ENCODE data around the gene HABP2. TPM values are rescaled to one million over a fixed set of nuclear protein-coding genes. Genes with fewer than 3 reads are reported as not detected.

The HABP2 gene
- total RNA-seq, 4 donors from 2014 or later = under 0.01 to 0.09 TPM; not detected in 2

DNA sequence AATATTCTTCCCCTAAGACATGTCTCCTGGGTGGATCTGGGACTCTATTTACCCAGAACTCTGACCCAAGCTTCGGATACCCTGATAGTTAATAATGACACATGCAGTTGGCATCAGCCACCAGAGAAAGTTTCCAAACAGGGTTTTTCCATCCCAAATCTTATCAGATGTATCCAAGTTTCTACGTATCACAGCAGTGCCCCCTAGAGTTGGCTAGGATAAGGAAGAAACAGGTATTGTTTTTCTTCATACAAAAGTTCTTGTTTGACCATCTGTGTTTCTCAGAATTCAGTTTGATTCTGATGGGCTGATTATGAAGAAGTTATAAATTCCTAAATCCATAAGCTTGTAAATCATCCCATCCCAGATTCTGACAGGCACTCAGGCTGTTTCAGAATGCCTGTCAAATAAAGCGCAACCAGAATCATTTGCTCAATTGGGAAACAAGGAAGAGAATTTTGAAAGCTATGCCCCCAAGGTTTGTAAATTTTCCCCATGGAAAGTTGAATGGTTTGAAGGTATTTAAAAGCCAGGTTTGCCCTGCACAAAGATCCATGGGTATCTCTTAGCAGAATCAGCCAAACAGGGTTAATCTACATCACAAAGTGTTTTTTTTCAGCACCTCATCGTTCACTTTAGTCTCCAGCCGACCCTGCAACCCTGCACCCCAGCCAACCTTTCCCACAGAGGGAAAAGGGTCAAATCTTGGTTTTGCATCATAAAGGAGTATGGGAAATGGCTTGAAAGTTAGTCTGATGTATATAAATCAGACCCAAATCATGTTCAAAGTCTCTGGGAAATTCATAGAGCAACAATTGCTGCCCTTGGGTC is 63.6 kb downstream of the HABP2 start:
- TF ChIP-seq POLR2A (IDR thresholded peaks at IDR 0.05) = no peak
- TF ChIP-seq, protein P1, sequence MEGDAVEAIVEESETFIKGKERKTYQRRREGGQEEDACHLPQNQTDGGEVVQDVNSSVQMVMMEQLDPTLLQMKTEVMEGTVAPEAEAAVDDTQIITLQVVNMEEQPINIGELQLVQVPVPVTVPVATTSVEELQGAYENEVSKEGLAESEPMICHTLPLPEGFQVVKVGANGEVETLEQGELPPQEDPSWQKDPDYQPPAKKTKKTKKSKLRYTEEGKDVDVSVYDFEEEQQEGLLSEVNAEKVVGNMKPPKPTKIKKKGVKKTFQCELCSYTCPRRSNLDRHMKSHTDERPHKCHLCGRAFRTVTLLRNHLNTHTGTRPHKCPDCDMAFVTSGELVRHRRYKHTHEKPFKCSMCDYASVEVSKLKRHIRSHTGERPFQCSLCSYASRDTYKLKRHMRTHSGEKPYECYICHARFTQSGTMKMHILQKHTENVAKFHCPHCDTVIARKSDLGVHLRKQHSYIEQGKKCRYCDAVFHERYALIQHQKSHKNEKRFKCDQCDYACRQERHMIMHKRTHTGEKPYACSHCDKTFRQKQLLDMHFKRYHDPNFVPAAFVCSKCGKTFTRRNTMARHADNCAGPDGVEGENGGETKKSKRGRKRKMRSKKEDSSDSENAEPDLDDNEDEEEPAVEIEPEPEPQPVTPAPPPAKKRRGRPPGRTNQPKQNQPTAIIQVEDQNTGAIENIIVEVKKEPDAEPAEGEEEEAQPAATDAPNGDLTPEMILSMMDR (IDR thresholded peaks at IDR 0.05) = peak in 2 of 6 experiments; percentile 13 to 23
- Histone ChIP-seq H3K36me3 (no peaks in the 10 kb centered on the region), H3K4me3 (no peak overlapping the region), H3K4me1 (peaks cover 0 to 1% (median 0%) of the 10 kb centered on the region in 3 donors), H3K27ac (no peak overlapping the region), H3K9me3 (no peaks in the 10 kb centered on the region), H3K27me3 (peaks cover 0 to 71% (median 0%) of the 10 kb centered on the region in 4 donors)
- intact Hi-C loops (cut with DNase I) = no loop called here
- 23 to 30% methylated on average over 4 to 5 of the region's 5 CpGs for WGBS, 2 donors
- no peak for DNase-seq

DNA sequence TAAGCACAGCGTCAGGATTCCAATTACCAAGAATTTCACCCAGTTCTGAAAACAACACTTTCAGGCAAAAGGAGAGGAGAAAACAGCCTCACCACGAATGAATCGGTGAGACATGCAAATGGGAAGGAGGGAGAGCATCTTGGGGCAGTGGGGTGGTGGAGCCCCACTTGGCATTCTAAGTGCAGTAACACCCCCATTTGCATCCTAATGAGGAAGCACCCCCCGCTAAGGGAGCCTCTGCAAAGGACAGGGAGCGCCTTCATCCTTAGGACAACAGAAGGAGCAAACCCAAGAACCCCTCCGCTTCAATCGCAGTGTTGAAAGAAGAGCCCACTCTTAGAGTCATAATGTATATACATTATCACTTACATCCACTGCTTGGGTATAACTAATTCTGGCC is 64.2 kb downstream of the HABP2 start:
- 25 to 44% methylated on average over 6 to 7 of the region's 7 CpGs for WGBS, 2 donors
- intact Hi-C loops (cut with DNase I) = no loop called here
- Histone ChIP-seq H3K9me3 (no peaks in the 10 kb centered on the region), H3K27ac (no peak overlapping the region), H3K36me3 (no peaks in the 10 kb centered on the region), H3K27me3 (peaks cover 0 to 68% (median 0%) of the 10 kb centered on the region in 4 donors), H3K4me1 (no peaks in the 10 kb centered on the region), H3K4me3 (no peak overlapping the region)
- no peak for TF ChIP-seq POLR2A (IDR thresholded peaks at IDR 0.05)
- TF ChIP-seq, protein P1 (IDR thresholded peaks at IDR 0.05) = no peak
- no peak for DNase-seq

DNA sequence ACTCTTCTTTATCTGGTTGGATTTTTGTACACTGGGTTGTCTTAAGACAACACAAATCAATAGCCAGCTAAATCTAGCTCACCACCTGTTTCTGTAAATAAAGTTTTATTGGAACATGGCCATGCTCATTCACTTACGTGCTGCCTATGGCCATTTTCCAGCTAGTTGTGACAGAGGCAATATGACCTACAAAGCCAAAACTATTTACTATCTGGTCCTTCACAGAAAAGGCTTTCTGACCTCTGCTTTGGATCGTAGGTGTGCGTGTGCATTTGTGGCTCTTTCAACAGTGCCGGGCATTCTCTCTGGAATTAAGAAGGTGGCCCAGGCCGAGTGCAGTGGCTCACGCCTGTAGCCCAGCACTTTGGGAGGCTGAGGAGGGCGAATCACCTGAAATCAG is 65.5 kb downstream of the HABP2 start:
- H3K9me3 ChIP-seq = no peaks in the 10 kb centered on the region
- peaks cover 0 to 68% (median 0%) of the 10 kb centered on the region in 4 donors for H3K27me3 ChIP-seq

DNA sequence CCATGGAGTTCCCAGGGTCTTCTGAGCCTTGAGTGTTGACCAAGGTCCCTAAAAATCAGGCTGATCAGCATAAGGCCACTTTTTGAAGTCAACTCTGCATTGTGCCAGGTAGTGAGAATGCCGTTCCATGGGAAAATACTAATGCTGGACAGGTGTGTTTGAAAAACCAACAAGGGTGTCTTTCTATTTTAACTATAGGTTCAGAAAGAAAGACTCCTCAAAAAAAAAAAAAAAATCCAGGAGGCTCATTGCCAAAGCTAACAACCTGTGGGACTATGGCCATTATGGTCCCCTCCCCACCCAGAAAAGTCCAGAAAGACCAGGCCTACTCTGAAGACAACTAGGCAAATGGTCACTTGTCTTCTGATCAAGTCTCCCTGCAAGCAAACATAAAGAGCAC is 66.5 kb downstream of the HABP2 start:
- 40 to 83% methylated on average over 1 of the region's 1 CpG for WGBS, 2 donors
- peaks cover 0 to 69% (median 0%) of the 10 kb centered on the region in 4 donors for H3K27me3 ChIP-seq
- intact Hi-C loops (cut with DNase I) = no loop called here

More for the DNA sequence above, 65.5 kb downstream of the HABP2 start:
- no peak for DNase-seq
- Histone ChIP-seq H3K27ac (no peak overlapping the region), H3K36me3 (no peaks in the 10 kb centered on the region), H3K4me3 (no peak overlapping the region), H3K4me1 (no peaks in the 10 kb centered on the region)
- 68 to 77% methylated on average over 4 to 7 of the region's 7 CpGs for WGBS, 2 donors
- intact Hi-C loops (cut with DNase I) = no loop called here
- no peak for TF ChIP-seq POLR2A (IDR thresholded peaks at IDR 0.05)
- TF ChIP-seq, protein P1 (IDR thresholded peaks at IDR 0.05) = no peak

DNA sequence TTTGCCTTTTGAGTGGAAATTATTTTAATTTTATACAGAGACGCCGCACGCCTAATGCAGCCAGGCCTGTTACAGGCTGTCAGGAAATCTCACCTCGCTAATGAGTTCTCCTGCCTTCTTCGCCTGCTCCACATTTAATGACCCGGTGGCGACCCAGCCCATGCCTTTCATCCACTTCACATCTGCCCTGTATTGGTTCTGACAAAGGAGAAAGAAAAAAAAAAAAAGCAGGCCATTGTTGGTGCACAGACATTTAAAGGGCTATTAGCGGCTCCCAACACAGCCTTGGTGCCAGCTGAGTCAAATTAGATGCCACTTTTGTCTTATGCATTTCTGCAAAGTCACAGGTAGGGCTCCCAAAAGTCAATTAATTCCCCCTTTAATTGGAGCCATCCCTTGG is 67.7 kb downstream of the HABP2 start:
- H3K27me3 ChIP-seq = peaks cover 0 to 58% (median 0%) of the 10 kb centered on the region in 4 donors
- TF ChIP-seq, protein P1 (IDR thresholded peaks at IDR 0.05) = no peak
- TF ChIP-seq POLR2A (IDR thresholded peaks at IDR 0.05) = no peak
- 66 to 79% methylated on average over 7 to 8 of the region's 8 CpGs for WGBS, 2 donors
- H3K4me1 ChIP-seq = no peaks in the 10 kb centered on the region
- no peak overlapping the region for H3K4me3 ChIP-seq
- DNase-seq = no peak
- no peaks in the 10 kb centered on the region for H3K9me3 ChIP-seq
- no peaks in the 10 kb centered on the region for H3K36me3 ChIP-seq
- intact Hi-C loops (cut with DNase I) = no loop called here
- no peak overlapping the region for H3K27ac ChIP-seq

More for the DNA sequence above, 66.5 kb downstream of the HABP2 start:
- H3K4me3 ChIP-seq = no peak overlapping the region
- TF ChIP-seq, protein P1 (IDR thresholded peaks at IDR 0.05) = no peak
- TF ChIP-seq POLR2A (IDR thresholded peaks at IDR 0.05) = no peak
- no peaks in the 10 kb centered on the region for H3K36me3 ChIP-seq
- no peaks in the 10 kb centered on the region for H3K9me3 ChIP-seq
- no peak for DNase-seq
- H3K27ac ChIP-seq = no peak overlapping the region
- H3K4me1 ChIP-seq = no peaks in the 10 kb centered on the region
